Right lobe of liver (tissue), 6 donors: ENCODE measurements around the gene CYP27B1. TPM values are rescaled to one million over a fixed set of nuclear protein-coding genes. Genes with fewer than 3 reads are reported as not detected.

Experiments
- ATAC-seq, 4 donors: fragments of 200-7000 bp; cut with Tn5 transposase; one replicate each; pipeline ENCODE4 v1.9.1; 2020; ENCODE audit warnings: mild to moderate bottlenecking in 4 of 4, moderate library complexity in 4 of 4
- DNase-seq, 3 donors: peaks; one replicate each; pipeline ENCODE4 v3.0.0-alpha.2; 2020
- H3K27ac ChIP-seq, 3 donors: fragments of 200-600 bp; one replicate each; pipeline ENCODE4 v1.8.0; 2022
- H3K27me3 ChIP-seq, 2 donors: fragments of 200-600 bp; one replicate each; pipeline ENCODE4 v1.8.0; 2022
- H3K36me3 ChIP-seq, 4 donors: fragments of 200-600 bp; sonication (generic) in 1 of 4; one replicate each; pipeline versions ENCODE4 v1.5.1 to v1.8.0; 2017 to 2022; ENCODE audit warnings: control low read depth in 1 of 4
- H3K4me1 ChIP-seq, 4 donors: fragments of 200-600 bp; sonication (generic) in 1 of 4; one replicate each; pipeline versions ENCODE4 v1.5.1 to v1.8.0; 2017 to 2022; ENCODE audit warnings: control low read depth in 1 of 4
- H3K4me3 ChIP-seq, 3 donors: fragments of 200-600 bp; one replicate each; pipeline ENCODE4 v1.8.0; 2022
- H3K9me3 ChIP-seq, 4 donors: fragments of 200-600 bp; sonication (generic) in 1 of 4; one replicate each; pipeline versions ENCODE4 v1.5.1 to v1.8.0; 2017 to 2022; ENCODE audit warnings: control low read depth in 1 of 4
- CTCF ChIP-seq, 4 donors: fragments of 200-600 bp in 3 of 4; fragments of 450-650 bp in 1 of 4; IDR thresholded peaks; one replicate each; pipeline versions ENCODE4 v1.5.1 to v1.8.0; 2016 to 2022; ENCODE audit warnings: antibody characterized with exemption in 4 of 4, mild to moderate bottlenecking in 2 of 4
- POLR2A ChIP-seq: fragments of 450-650 bp; IDR thresholded peaks from one replicate; pipeline ENCODE4 v1.6.1; 2017; ENCODE audit warnings: antibody characterized with exemption, mild to moderate bottlenecking
- WGBS: methylation state at CpG from one replicate; pipeline ENCODE4 v1.1.6; 2018; ENCODE audit warnings: low coverage, low lambda C conversion rate; ENCODE audit not compliant: insufficient coverage; ENCODE audit errors: missing lambda C conversion rate; 5-methylcytosine and 5-hydroxymethylcytosine counted together
- intact Hi-C, 2 donors: fragments of 100-400 bp; cut with DNase I; formaldehyde crosslinking; loops; one replicate each; pipeline versions ENCODE4 v1.11.2 to v1.14.1; 2022
- total RNA-seq, 6 experiments: library from RNA; depleted of rRNA in 2 of 6; stranded (reverse); fragments of >200 nt in 2 of 6; fragmentation: NEBNext Ultra II Directional in 3 of 6; extraction: Animal tissue kit (Norgen Biotek cat#: 25700) in 3 of 6; gene quantifications; one replicate each; pipeline versions ENCODE4 v1.1.0 to v1.2.4, GENCODE V29; 2016 to 2023
- donor health status: DM: no; HTN: yes; CAD: no.
- donor health status: DM: no; HTN: no; CAD: no.
- donor health status: DM: no; HTN: no; CAD: no.
- donor health status: DM: no; HTN: yes; CAD: no.
- donor health status: DM: no; HTN: yes; CAD: no.

Gene CYP27B1
- total RNA-seq, 6 experiments from 2014 or later, result 0.25 to 1.4 (median 0.81) TPM

GRCh38 chr12:57779736-57780135, 12.9 kb upstream of the CYP27B1 start:
- H3K27ac ChIP-seq, result no peak overlapping the region
- no peaks in the 10 kb centered on the region for H3K9me3 ChIP-seq
- H3K4me1 ChIP-seq, result peaks cover 0 to 17% (median 0%) of the 10 kb centered on the region in 4 donors
- intact Hi-C loops, result no loop called here
- no peak overlapping the region for H3K4me3 ChIP-seq
- WGBS, result 58% methylated on average over 1 of the region's 1 CpG
- H3K36me3 ChIP-seq, result no peaks in the 10 kb centered on the region
- no peak for DNase-seq
- no peaks in the 10 kb centered on the region for H3K27me3 ChIP-seq
- TF ChIP-seq CTCF (IDR thresholded peaks at IDR 0.05) (no peak), POLR2A (no peak)
- ATAC-seq, result no peak

GRCh38 chr12:57777911-57778310, 11.0 kb upstream of the CYP27B1 start:
- no peak for DNase-seq
- Histone ChIP-seq H3K27me3 (no peaks in the 10 kb centered on the region), H3K36me3 (no peaks in the 10 kb centered on the region), H3K4me3 (no peak overlapping the region), H3K27ac (no peak overlapping the region), H3K4me1 (peaks cover 1 to 10% (median 3%) of the 10 kb centered on the region in 4 donors), H3K9me3 (no peaks in the 10 kb centered on the region)
- intact Hi-C loops, result no loop called here
- 86% methylated on average over 6 of the region's 7 CpGs for WGBS
- no peak for ATAC-seq
- no peak for TF ChIP-seq CTCF (IDR thresholded peaks at IDR 0.05)
- TF ChIP-seq POLR2A, result no peak

- WGBS, result 84% methylated on average over 7 of the region's 7 CpGs
- TF ChIP-seq CTCF (IDR thresholded peaks at IDR 0.05) (no peak), POLR2A (no peak)
These were observed 10.5 kb upstream of the CYP27B1 start for GRCh38 chr12:57777367-57777766.

GRCh38 chr12:57776247-57776587, 9.3 kb upstream of the CYP27B1 start:
- no peak overlapping the region for H3K4me3 ChIP-seq
- no peak for ATAC-seq
- H3K4me1 ChIP-seq, result peaks cover 2 to 7% (median 4%) of the 10 kb centered on the region in 4 donors
- H3K27ac ChIP-seq, result no peak overlapping the region
- TF ChIP-seq POLR2A (no peak), CTCF (IDR thresholded peaks at IDR 0.05) (no peak)
- no peaks in the 10 kb centered on the region for H3K27me3 ChIP-seq
- no peak for DNase-seq
- no peaks in the 10 kb centered on the region for H3K36me3 ChIP-seq
- 81% methylated on average over 2 of the region's 2 CpGs for WGBS
- no peaks in the 10 kb centered on the region for H3K9me3 ChIP-seq
- intact Hi-C loops, result no loop called here

More at GRCh38 chr12:57777367-57777766, 10.5 kb upstream of the CYP27B1 start:
- no peaks in the 10 kb centered on the region for H3K9me3 ChIP-seq
- H3K4me3 ChIP-seq, result no peak overlapping the region
- no peaks in the 10 kb centered on the region for H3K27me3 ChIP-seq
- intact Hi-C loops, result no loop called here
- peaks cover 2 to 10% (median 3%) of the 10 kb centered on the region in 4 donors for H3K4me1 ChIP-seq
- DNase-seq (no peak), ATAC-seq (no peak)
- H3K36me3 ChIP-seq, result no peaks in the 10 kb centered on the region
- H3K27ac ChIP-seq, result no peak overlapping the region
